Measurements from ENCODE around the gene MICAL3.
"Not testable (repeated sequence)": the region's sequence is repeated elsewhere in the genome, so short reads cannot be mapped to it uniquely, and the experiment has no call there.

The MICAL3 gene

GRCh38 chr22:18000441-18001039 lies 23.8 kb downstream of the MICAL3 start:
- peak in 1 of 4 experiments; percentile 10 for DNase-seq (ENCODE audit: low read depth in 4 of 4, low spot score in 1 of 4)

- no peak for DNase-seq (ENCODE audit: low read depth in 4 of 4, low spot score in 1 of 4)
Measured at GRCh38 chr22:17999851-18000250, 24.5 kb downstream of the MICAL3 start.

DNA sequence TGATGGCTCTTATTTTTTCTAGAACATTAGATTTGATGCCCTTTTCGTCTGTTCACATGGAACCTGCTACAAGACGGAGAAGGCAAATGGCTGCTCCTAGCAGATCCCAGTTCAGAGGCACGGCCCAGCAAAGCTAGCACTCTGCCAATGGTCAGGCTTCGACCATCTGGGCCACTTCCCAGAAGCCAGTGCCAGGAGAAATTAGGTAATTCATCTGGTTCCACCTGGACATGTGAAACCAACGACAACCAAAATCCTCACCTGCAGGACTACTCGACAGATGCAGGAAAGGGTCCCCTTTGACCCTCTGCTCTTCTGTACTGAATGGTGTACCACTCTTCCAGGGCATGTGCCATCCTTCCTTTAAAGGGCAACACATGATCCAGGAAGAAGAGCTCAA lies 25.4 kb downstream of the MICAL3 start:
- DNase-seq (ENCODE audit: low read depth in 4 of 4, low spot score in 1 of 4) = no peak

- no peak for DNase-seq (ENCODE audit: low read depth in 4 of 4, low spot score in 1 of 4)
Measured at GRCh38 chr22:17997456-17997855, 26.9 kb downstream of the MICAL3 start.

DNA sequence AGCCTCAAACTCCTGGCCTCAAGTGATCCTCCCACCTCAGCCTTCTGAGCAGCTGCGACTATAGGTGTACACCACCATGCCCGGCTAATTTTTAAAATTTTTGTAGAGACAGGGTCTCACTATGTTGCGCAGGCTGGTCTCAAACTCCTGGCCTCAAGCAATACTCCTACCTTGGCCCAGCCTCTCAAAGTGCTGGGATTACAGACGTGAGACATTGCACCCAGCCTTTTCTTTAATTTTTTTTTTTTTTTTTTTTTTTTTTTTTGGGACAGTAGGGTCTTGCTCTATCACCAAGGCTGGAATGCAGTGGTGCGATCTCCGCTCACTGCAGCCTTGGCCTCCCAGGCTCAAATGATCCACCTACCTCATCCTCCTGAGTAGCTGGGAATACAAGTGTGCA lies 29.1 kb downstream of the MICAL3 start:
- DNase-seq (ENCODE audit: low read depth in 4 of 4, low spot score in 1 of 4) = not testable (repeated sequence)

GRCh38 chr22:17994424-17995108 lies 29.8 kb downstream of the MICAL3 start:
- no peak for DNase-seq (ENCODE audit: low read depth in 4 of 4, low spot score in 1 of 4)

DNA sequence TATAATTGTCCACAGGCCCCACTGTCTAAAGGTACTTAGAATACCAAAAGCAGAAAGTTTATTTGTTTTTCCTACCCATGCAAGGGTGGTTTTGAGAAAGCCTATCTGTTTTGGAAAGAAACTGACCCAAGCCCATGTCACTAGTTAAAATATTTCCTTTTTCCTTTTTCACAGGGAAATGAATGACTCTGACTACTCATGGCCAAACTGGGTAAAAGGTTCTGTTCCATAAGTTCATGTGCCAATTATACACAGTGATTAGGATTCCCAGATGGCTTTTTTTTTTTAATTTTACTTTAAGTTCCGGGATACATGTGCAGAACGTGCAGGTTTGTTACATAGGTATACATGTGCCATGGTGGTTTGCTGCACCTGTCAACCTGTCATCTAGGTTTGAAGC lies 31.4 kb downstream of the MICAL3 start:
- DNase-seq (ENCODE audit: low read depth in 4 of 4, low spot score in 1 of 4) = not testable (repeated sequence)

DNA sequence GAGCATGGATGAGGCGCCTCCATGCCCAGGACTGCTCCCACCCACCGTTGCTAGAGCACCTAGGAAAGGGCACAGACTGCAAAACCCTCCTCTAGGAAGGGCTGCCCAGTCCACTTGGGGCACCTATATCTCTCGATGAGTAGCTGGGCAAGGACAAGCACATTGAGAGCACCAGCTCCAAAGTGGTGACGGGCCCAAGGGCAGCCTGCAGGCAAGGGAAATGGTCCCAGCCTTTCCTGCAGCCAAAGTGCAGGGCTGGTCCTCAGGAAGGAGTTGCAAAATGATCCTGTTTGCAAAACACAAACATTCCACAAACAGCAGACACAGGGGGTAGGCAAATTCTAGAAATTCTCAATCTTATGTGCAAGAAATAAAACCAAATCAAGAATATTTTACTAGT lies 32.4 kb downstream of the MICAL3 start:
- DNase-seq (ENCODE audit: low read depth in 4 of 4, low spot score in 1 of 4) = not testable (repeated sequence)

DNA sequence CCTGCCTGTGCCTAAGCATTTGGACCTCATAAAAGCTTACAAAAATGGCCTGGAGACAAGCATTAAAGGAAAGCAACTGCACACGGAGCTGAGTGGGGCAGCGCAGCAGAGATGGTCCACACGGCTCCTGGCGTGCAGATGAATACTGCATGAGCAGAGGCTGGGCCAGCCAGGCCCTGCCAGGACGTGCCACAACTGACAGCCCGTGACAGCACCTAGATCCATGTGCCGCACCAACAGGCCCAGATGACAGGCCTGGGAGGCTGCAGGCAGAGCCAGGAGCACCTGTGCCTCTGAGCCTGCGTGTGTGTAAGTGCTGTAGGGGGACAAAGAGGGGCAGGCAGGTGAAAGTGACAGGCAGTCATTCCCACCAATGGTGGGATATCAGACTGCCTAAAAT lies 33.4 kb downstream of the MICAL3 start:
- no peak for DNase-seq (ENCODE audit: low read depth in 4 of 4, low spot score in 1 of 4)

- no peak for DNase-seq (ENCODE audit: low read depth in 4 of 4, low spot score in 1 of 4)
Measured at GRCh38 chr22:17990147-17990546, 34.2 kb downstream of the MICAL3 start.

DNA sequence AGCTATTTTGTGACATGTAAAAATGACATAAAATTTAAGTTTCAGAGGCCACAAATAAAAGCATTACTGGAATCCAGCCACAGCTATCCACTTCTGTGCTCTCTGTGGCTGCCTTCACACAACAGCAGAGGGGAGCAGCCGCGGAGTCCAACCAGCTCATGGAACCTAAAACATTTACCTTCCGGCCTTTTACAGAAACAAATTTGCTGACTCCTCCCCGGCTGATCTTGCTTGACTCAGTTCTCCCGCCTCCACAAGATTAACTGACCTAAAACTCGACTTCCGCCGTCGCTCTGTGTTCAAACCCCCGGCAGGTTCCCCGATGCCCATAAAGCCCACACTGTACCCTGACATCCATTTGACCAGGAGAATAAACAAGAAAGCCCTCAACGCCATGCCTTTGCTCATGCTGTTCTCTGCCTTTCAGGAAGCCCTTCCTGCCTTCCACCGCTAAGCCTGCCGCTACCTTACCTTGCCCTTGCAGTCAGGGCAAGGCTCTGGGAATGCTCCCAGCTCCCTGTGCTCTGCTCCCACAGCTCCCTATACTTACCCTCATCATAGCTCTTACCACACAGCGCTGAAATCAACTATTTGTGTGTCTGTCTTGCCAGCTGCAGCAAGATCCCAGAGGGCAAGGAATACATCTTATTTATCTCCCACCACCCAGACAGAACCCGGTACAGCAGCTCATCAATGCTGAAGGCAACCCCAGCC lies 35.4 kb downstream of the MICAL3 start:
- no peak for DNase-seq (ENCODE audit: low read depth in 4 of 4, low spot score in 1 of 4)

DNA sequence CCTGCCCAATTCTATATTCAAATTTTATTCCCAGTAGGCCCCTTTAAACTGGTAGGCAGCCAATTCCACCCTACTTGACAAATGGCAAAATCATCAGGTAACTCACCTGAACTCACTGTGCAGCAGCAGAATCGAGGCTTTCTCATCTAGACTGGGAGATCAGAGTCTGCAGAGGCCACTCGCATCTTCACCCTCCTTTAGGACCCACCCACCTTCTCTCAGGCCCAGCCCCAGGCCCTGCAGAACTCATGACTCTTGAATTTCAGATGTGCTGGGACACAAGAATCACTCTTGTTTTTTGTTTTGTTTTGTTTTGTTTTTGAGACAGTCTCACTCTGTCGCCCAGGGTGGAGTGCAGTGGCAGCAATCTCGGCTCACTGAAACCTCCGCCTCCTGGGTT lies 38.8 kb downstream of the MICAL3 start:
- no peak for DNase-seq (ENCODE audit: low read depth in 4 of 4, low spot score in 1 of 4)

- DNase-seq (ENCODE audit: low read depth in 4 of 4, low spot score in 1 of 4) = not testable (repeated sequence)
Measured at GRCh38 chr22:17985071-17985470, 39.3 kb downstream of the MICAL3 start.

- DNase-seq (ENCODE audit: low read depth in 4 of 4, low spot score in 1 of 4) = no peak
Measured at GRCh38 chr22:17984114-17984513, 40.2 kb downstream of the MICAL3 start.

- DNase-seq (ENCODE audit: low read depth in 4 of 4, low spot score in 1 of 4) = no peak
Measured at GRCh38 chr22:17982572-17983141, 41.7 kb downstream of the MICAL3 start.

- no peak for DNase-seq (ENCODE audit: low read depth in 4 of 4, low spot score in 1 of 4)
Measured at GRCh38 chr22:17981497-17981896, 42.9 kb downstream of the MICAL3 start.

DNA sequence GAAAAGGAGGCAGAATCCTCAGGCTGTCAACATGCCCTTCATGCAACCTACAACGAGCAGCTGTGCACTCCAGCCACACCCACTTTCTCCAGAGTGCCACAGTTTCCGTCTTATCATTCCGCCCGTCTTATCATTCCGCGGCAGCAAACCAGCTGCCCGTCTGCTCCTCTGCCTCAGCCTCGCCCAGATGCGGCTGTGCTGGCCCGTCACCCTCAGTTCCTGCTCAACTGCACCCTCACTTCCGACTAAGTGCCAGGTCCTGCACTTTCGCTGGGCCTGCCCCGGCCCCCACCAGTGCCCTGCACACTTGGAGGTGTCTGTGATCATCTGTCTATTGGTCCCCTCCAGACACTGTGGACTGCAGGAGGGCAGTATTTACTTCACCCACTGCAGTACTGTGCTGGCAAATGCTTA lies 43.7 kb downstream of the MICAL3 start:
- peak in 2 of 4 experiments; percentile 22 to 26 for DNase-seq (ENCODE audit: low read depth in 4 of 4, low spot score in 1 of 4)

DNA sequence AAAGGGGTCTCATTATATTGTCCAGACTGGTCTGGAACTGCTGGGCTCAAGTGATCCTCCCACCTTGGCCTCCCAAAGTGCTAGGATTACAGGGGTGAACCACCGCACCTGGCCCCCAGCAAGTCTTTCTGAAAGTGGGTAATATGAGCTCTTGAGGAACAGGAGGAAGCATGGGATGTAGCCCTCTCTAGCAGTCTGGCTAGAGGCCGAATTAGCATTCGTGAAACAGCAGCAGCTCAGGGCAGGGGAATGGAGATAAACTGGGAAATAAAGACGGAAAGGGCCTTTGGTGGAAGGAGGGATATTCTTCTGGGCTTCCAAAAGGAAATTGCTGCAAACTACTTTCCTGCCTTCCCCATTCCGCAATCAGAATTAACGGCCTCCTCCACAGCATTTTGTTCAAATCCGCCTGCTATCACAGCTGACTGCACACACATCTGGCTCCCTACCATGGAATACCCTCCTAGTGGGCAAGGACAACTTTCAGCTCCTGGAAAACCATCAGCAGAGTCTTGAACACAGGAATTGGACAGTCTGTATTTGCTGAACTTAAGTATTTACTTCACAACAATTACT lies 44.3 kb downstream of the MICAL3 start:
- DNase-seq (ENCODE audit: low read depth in 4 of 4, low spot score in 1 of 4) = no peak

- no peak for DNase-seq (ENCODE audit: low read depth in 4 of 4, low spot score in 1 of 4)
Measured at GRCh38 chr22:17978027-17978426, 46.3 kb downstream of the MICAL3 start.

DNA sequence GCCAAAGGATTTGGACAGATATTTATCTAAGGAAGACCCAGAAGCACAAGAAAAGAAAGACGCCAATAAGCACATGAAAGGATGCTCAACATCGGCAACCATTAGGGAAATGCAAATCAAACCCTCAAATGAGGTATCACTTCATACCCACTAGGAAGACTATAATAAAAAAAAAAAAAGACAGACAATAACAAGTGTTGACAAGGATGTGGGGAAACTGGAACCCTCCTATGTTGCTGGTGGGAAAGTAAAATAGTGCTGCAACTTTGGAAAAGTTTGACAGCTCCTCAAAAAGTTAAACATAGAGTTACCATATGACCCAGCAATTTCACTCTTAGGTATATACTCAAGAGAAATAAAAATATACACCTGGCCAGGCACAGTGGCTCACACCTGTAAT lies 47.0 kb downstream of the MICAL3 start:
- no peak for DNase-seq (ENCODE audit: low read depth in 4 of 4, low spot score in 1 of 4)

- DNase-seq (ENCODE audit: low read depth in 4 of 4, low spot score in 1 of 4) = no peak
Measured at GRCh38 chr22:17976121-17976520, 48.2 kb downstream of the MICAL3 start.
